GM10248 (cell line): ENCODE data around the gene CPNE7.

Source experiments
- CTCF ChIA-PET: fragments of 300-600 bp; sonication (Branson Sonifier 250); formaldehyde crosslinking; extraction: SDS; loops from one replicate; lab custom pipeline; 2021; ENCODE audit warnings: antibody characterized with exemption; lab: Yijun Ruan, JAX
- POLR2A ChIA-PET: fragments of 350-650 bp; sonication (Branson Sonifier 250); formaldehyde crosslinking; extraction: SDS; loops from one replicate; lab custom pipeline; 2020; ENCODE audit warnings: antibody characterized with exemption; lab: Yijun Ruan, JAX
- DNase-seq: peaks from one replicate; pipeline ENCODE4 v3.0.0; 2012; ENCODE audit errors: extremely low spot score
- TF ChIP-seq, protein P1 (sequence below): IDR thresholded peaks from 2 replicates; pipeline ENCODE4 v1.5.1; 2012; ENCODE audit warnings: mild to moderate bottlenecking, low read depth; ENCODE audit errors: extremely low read depth, missing control alignments, control extremely low read depth

CPNE7 gene

DNA sequence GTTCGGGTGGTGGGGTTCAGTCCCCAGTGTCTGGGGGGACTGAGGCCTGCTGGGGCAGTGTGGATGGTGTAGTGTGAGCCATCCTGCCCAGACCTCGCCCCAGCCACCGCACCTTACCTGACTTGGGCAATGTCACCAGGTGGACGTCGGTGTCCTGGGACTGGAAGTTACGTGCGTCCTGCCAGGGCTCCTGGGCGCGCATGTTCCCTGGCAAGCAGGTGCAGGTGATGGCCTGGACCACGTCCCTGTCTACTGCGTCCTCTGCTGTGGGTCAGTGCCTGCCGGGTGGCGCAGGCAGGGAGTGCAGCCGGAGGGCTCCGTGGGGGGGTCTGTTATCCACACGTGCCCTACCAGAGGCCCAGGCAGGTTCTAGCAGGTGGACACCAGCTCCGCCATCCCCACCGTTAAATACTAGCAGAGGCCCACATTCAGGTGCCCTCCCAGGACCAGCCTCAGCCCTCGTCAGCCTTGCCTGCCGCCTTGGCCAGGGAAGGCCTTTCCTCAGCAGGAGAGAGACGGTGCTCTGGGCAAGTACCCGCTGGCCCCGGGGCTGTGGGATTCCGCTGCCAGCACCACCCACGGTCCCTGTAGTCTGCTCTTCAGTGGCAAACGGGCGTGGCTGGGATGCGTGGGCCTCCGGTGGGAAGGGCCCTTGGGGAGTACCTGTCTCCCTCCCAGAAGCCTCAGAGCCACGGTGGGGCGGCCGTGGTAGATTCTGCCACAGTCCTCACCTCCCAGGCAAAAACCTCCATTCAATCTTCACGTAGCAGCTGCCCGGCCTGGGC lies 29.8 kb downstream of the CPNE7 start:
- DNase-seq: no peak
- POLR2A ChIA-PET: no interaction called here
- CTCF ChIA-PET: interaction anchor here (1.0 kb wide), 1 partner anchor 9 kb away, joined by 3 read pairs; no protein-coding TSS in a partner anchor
- TF ChIP-seq, protein P1, sequence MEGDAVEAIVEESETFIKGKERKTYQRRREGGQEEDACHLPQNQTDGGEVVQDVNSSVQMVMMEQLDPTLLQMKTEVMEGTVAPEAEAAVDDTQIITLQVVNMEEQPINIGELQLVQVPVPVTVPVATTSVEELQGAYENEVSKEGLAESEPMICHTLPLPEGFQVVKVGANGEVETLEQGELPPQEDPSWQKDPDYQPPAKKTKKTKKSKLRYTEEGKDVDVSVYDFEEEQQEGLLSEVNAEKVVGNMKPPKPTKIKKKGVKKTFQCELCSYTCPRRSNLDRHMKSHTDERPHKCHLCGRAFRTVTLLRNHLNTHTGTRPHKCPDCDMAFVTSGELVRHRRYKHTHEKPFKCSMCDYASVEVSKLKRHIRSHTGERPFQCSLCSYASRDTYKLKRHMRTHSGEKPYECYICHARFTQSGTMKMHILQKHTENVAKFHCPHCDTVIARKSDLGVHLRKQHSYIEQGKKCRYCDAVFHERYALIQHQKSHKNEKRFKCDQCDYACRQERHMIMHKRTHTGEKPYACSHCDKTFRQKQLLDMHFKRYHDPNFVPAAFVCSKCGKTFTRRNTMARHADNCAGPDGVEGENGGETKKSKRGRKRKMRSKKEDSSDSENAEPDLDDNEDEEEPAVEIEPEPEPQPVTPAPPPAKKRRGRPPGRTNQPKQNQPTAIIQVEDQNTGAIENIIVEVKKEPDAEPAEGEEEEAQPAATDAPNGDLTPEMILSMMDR: no peak

DNA sequence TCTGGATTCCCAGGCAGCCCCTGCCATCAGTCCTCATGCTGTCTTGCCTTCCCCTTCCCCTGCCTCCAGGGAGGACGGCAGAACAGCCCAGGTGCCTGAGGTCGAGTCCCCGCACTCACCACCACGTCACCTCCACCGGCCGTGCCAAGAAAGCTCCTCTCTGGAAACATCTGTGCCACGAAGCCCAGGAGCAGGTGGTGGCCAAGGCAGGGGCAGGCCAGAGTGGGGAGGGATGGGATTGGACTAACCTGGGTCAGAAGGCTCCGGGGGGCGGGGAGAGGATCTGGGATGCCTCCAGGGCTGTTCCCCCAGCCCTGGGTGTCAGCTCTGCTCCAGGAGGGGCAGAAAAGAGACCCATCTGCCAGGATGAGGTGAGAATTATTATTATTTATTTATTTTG lies 30.4 kb downstream of the CPNE7 start:
- no peak for DNase-seq
- ChIA-PET CTCF (interaction anchor here (1.0 kb wide), 2 partner anchors 8 to 11 kb away, joined by 3 read pairs; no protein-coding TSS in a partner anchor), POLR2A (interaction anchor here (0.5 kb wide), 1 partner anchor 13 kb away, joined by 4 read pairs; no protein-coding TSS in a partner anchor)
- TF ChIP-seq, protein P1: no peak

DNA sequence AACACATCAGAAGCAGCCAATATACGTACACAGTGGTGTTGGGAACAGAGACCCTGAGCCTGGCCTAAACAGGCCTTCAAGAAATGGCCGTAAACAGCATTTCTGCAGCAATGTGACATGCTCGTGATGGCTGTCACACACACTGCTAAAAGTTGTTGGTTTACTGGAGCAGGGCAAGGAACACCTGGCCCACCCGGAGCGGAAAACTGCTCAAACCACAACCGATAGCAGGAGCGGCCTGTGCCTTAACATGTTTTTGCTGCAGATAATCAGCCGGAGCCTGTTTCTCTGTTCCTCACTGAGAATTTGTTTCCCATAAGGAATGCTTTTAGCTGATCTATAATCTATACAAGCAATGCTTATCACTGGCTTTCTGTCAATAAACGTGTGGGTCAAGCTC lies 31.9 kb downstream of the CPNE7 start:
- ChIA-PET CTCF (interaction anchor here (1.3 kb wide), 1 partner anchor 30 kb away, joined by 3 read pairs; no protein-coding TSS in a partner anchor), POLR2A (no interaction called here)
- TF ChIP-seq, protein P1: no peak
- no peak for DNase-seq

DNA sequence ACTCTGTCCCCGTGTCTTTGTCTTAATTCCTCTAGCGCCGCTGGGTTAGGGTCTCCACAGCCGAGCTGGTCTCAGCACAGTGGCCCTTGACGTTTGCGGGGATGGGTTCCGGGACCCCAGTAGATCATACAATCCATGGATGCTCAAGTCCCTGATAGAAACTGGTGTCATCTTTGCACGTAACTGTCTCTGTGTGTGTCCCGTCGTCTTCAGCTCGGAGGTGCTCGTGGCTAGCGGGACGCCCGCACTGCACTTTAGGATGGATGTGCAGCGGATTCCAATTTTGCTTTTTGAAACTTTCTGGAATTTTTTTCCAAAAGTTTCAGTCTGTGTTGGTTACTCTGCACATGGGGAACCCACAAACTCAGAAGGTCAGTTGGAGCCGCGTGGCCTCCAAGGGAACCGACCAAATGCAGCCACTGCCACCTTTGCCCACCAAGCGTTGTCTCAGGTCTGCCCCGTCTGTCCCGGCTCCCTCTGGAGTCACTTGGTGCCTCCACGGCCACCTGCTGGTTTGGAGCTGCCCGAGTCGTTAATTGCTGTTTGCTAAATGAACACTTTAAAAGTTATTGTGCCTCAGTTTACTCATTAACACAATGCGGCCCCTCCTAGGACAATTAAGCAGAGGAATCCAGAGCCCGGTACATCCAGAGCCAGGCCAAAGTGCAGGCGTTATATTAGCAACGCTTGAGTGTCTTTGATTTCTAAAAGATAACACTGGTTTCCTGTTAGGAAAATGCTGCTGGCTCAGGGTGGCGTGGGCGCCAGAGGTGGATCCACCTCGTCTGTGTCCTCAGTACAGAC lies 32.6 kb downstream of the CPNE7 start:
- TF ChIP-seq, protein P1: no peak
- CTCF ChIA-PET: interaction anchor here (0.6 to 1.3 kb wide), 2 partner anchors 30 to 236 kb away, joined by 3 read pairs; no protein-coding TSS in a partner anchor
- DNase-seq: no peak
- POLR2A ChIA-PET: no interaction called here

DNA sequence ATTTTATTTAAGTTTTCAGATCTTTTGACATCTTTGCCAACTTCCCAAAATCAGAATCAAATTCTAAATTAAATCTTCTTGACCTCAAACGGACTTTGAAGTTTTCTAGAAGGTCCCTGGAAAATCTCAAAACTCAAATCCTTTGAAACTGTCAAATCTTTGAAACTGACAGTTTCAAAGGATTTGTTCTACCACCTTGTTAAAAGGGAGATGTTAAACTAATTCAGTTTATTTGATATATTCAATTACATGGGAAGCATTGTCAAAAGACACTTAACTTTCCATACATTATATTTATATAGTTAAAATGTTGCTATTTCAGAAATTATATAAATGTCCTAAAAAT lies 34.5 kb downstream of the CPNE7 start:
- ChIA-PET POLR2A (no interaction called here), CTCF (no interaction called here)
- TF ChIP-seq, protein P1: no peak
- DNase-seq: no peak

DNA sequence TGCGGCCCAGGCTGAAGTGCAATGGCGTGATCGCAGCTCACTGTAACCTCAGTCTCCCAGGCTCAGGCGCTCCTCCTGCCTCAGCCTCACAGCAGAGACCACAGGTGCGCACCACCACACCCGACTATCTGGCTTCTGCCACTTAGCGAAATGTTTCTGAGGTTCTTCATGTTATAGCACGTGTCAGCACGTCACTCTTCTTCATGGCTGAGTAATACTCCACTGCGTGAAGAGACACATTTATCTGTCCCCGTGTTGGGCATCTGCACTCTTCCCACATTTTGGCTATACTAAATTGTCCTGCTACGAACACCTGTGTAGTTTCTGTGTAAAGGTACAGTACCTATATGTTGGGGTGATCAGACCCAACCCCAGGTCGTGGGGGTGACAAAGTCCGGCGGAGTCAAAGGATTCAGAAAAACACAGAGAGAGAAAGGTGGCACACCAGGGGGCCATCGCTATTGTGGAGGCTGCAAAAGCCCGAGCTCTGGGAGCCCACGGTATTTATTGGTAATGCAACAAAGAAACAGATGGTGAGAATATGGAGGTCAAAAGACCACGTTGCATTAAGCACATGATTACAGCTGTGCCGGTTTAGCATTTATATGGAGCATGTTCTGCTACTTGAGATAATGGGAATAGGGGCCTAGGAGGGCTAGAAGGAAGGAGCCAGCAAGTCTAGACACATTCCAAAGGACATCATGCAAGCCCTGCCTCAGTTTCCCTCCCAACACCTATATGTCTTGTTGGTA lies 37.0 kb downstream of the CPNE7 start:
- POLR2A ChIA-PET: no interaction called here
- CTCF ChIA-PET: no interaction called here
- DNase-seq: no peak
- TF ChIP-seq, protein P1: no peak
